GM12873 (cell line): ENCODE data around the gene RAB5IF.

ENCODE experiments used
- TF ChIP-seq, protein P1 (sequence below): IDR thresholded peaks from 2 replicates; pipeline ENCODE4 v1.5.1; 2012; ENCODE audit warnings: low read depth, mild to moderate bottlenecking, moderate library complexity, low read length, control low read depth; ENCODE audit not compliant: insufficient read depth; ENCODE audit errors: missing control alignments

Gene RAB5IF

DNA sequence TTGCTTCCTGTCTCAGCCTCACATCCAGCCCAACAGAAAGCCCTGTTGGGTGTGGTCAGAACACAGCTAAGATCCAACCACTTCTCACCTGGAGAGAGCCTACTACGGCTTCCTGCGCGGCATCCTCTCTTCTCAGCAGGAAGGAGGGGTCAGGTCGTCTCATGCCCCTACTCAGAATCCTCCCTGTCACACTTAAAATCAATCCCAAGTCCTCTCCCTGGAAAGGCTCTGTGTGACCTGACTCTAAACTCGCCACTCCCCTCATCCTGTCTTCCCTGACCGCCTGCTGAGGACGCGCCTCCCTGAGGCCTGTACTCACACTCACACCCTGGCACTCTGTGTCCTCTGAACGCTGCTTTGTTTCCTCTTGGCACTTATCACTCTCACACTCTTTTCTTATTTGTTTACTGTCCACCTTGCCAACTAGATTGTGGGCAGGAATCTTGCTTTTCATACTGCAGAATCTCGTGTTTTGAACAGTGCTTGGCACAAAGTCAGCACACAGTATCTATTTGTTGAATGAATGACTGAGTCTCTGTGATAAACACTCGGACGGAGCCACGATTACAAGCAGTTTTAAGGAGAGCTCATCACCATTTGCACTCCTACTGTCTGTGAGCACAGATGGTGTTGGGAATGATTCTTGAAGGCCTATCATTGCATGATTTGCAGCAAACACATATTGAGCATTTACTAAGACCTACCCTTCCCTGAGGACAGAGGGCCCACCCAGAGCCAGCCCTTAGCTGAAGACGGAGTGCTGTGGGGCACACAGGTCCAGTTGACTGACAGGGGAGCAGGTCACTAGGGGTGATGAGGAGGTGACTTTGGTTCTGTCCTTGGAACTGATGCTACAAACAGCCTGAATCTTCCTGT lies 18.7 kb downstream of the RAB5IF start:
- TF ChIP-seq, protein P1, sequence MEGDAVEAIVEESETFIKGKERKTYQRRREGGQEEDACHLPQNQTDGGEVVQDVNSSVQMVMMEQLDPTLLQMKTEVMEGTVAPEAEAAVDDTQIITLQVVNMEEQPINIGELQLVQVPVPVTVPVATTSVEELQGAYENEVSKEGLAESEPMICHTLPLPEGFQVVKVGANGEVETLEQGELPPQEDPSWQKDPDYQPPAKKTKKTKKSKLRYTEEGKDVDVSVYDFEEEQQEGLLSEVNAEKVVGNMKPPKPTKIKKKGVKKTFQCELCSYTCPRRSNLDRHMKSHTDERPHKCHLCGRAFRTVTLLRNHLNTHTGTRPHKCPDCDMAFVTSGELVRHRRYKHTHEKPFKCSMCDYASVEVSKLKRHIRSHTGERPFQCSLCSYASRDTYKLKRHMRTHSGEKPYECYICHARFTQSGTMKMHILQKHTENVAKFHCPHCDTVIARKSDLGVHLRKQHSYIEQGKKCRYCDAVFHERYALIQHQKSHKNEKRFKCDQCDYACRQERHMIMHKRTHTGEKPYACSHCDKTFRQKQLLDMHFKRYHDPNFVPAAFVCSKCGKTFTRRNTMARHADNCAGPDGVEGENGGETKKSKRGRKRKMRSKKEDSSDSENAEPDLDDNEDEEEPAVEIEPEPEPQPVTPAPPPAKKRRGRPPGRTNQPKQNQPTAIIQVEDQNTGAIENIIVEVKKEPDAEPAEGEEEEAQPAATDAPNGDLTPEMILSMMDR = no peak

DNA sequence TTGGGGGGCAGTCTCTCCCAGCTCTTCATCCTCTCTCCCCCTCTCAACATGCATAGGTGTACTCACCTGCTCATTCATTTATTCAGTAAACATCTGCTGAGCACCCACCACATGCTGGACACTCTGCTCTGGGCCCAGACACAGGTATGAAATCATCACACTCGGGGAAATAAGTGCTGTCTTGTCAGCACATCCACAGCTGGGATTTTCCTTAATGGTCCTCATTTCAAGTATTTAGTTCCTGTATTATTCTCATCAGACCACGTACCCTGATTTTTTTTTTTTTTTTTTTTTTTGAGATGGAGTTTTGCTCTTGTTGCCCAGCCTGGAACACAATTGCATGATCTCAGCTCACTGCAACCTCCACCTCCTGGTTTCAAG lies 19.4 kb downstream of the RAB5IF start:
- TF ChIP-seq, protein P1 = no peak

DNA sequence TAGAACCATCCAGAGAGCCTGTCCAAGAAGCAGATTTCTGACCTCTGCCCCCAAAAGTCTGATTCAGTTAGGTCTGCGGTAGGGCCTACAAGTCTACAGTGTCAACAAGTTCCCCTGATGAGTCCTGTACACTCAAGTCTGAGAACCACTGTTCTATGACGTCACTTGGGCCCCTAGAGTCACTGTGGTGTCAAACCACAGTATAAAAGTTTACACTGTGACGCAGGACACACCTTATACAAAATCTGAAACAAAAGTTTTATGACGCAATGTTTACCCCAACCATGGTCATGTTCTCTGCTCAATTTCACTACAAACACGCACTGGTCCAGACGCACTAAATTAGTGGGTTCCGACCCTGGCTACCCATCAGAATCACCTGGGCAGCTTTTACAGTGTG lies 22.5 kb downstream of the RAB5IF start:
- TF ChIP-seq, protein P1 = no peak

DNA sequence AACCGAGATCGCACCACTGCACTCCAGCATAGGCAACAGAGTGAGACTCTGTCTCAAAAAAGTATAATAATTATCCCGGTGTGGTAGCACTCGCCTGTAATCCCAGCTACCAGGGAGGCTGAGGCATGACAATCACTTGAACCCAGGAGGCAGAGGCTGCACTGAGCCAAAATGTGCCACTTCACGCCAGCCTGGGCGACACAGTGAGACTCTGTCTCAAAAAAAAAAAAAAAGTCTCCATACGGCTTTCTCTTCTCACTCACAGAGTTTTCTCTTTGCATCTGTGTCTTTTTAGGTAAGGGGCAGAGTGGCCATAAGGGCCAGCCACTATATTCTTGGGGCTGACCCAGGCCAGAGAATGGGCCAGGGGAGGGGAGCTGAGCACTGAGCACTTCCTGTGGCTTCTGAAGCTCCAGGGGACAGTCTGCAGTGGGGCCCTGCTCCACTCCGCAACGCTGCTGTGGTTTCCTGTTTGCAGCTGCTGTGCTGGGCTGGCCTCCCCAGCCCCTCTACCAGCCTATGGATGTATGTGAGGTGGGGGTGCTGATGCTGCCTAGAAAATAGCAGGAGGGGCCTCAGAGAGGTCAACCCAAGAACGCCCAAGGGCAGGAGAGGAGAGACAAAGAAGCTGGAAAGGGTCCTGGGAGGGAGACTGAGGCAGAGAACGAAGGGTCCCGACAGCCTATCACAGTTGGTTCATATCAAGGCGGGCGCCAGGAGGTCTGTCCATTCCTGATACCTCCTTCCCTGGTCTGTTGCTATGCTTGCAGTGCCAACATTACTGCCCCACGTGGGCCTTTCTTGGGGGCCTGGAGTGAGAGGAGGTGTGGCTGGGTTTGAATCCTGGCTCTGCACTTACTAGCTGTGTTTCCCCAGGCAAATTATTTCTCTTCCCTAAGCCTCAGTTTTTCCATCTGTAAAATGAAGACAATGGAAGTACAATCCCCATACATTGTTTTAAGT lies 24.4 kb downstream of the RAB5IF start:
- TF ChIP-seq, protein P1 = no peak

DNA sequence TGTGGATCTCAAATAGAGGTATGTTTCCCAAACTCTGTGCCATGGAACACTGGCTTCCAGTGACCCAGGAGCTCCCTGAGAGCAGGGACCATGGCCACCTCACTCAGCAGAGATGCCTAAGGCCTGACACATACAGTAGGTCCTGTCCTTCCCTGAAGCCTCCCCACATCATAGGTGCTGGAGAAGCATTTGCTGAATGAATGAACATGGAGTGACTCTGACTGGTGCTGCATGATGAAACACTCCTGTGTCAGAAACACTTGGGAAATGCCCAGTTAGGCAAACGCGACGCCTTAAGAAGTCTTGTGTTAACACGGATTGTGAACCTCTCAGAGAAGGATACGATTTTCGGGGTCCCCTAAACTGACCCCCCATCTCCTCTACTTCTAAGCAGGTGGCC lies 26.1 kb downstream of the RAB5IF start:
- TF ChIP-seq, protein P1 = no peak

DNA sequence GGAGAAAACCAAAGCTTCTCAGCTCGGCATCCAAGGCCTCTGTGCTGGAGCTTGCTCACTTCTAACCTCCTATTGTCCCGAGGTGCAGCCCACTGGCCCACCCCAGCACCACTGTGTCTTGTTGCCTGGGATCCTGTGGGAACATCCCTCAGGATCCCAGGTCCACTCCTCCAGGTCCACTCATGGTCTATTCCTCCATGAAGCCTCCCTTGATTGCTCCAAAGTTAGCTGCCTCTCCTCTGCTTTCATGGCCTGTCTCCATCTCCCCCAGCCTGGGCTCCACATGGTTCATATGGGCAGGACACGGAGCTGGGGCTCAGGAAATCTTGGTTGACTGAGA lies 26.5 kb downstream of the RAB5IF start:
- TF ChIP-seq, protein P1 = no peak
